Panc1 (cell line): ENCODE results near the gene BRCA2. TPM values are rescaled to one million over a fixed set of nuclear protein-coding genes. Genes with fewer than 3 reads are reported as not detected.

Source experiments
- ATAC-seq: fragments of 200-7000 bp; cut with Tn5 transposase; 2 replicates; pipeline ENCODE4 v1.9.1; 2020; ENCODE audit warnings: mild to moderate bottlenecking, moderate library complexity
- BruUV-seq: library from RNA; stranded (reverse); fragments of 400-500 nt; replicated peaks from 2 replicates; lab custom pipeline; 2021; lab: Mats Ljungman, UMichigan
- CTCF ChIA-PET: fragments of 300-600 bp; sonication (Branson Sonifier 250); formaldehyde crosslinking; loops from one replicate; lab custom pipeline; 2022; ENCODE audit warnings: antibody characterized with exemption; lab: Charles Lee
- POLR2A ChIA-PET: fragments of 300-600 bp; sonication (Branson Sonifier 250); formaldehyde crosslinking; loops from one replicate; lab custom pipeline; 2022; ENCODE audit warnings: antibody characterized with exemption; lab: Charles Lee
- DNase-seq: peaks from one replicate; pipeline ENCODE4 v3.0.0-alpha.2; 2010; ENCODE audit warnings: low read depth, low spot score
- H3K27ac ChIP-seq: 2 replicates; pipeline ENCODE4 v1.5.1; 2011; ENCODE audit warnings: mild to moderate bottlenecking, low read length, inconsistent platforms
- H3K27me3 ChIP-seq: fragments of 200-500 bp; sonication (Bioruptor generic); 2 replicates; pipeline ENCODE4 v1.6.0; 2014; ENCODE audit warnings: low read length, inconsistent platforms; ENCODE audit not compliant: control insufficient read depth, insufficient read depth
- H3K36me3 ChIP-seq: fragments of 200-500 bp; sonication (Bioruptor generic); 2 replicates; pipeline ENCODE4 v1.5.1; 2014; ENCODE audit warnings: inconsistent platforms, mild to moderate bottlenecking, low read length, moderate library complexity; ENCODE audit not compliant: control insufficient read depth, insufficient read depth
- H3K4me1 ChIP-seq: 2 replicates; pipeline ENCODE4 v1.5.1; 2011; ENCODE audit warnings: inconsistent platforms, mild to moderate bottlenecking, low read length, moderate library complexity; ENCODE audit not compliant: control insufficient read depth, insufficient read depth
- H3K4me3 ChIP-seq, 2 experiments: 2 replicates each; pipeline ENCODE4 v1.5.1; 2011 to 2012; ENCODE audit warnings: low read depth in 2 of 2, low read length in 2 of 2, mild to moderate bottlenecking in 2 of 2, inconsistent platforms in 1 of 2, moderate library complexity in 1 of 2
- H3K9me3 ChIP-seq: fragments of 200-500 bp; sonication (Bioruptor generic); 2 replicates; pipeline ENCODE4 v1.5.1; 2014; ENCODE audit warnings: low read depth, mild to moderate bottlenecking, inconsistent platforms, low read length, moderate library complexity; ENCODE audit not compliant: control insufficient read depth, insufficient read depth
- CTCF ChIP-seq: fragments of 450-650 bp; IDR thresholded peaks from 2 replicates; pipeline ENCODE4 v1.5.1; 2017; ENCODE audit warnings: mild to moderate bottlenecking
- POLR2AphosphoS5 ChIP-seq: IDR thresholded peaks from 2 replicates; pipeline ENCODE4 v1.6.1; 2012; ENCODE audit warnings: mild to moderate bottlenecking, low read depth, low read length, moderate library complexity
- REST ChIP-seq, 2 experiments: IDR thresholded peaks; 2 replicates each; pipeline ENCODE4 v1.6.1; 2011 to 2012; ENCODE audit warnings: low read depth in 2 of 2, control low read depth in 1 of 2, low read length in 1 of 2, mild to moderate bottlenecking in 1 of 2, moderate library complexity in 1 of 2; ENCODE audit not compliant: insufficient read depth in 1 of 2
- SIN3A ChIP-seq: IDR thresholded peaks from 2 replicates; pipeline ENCODE4 v1.6.1; 2012; ENCODE audit warnings: low read depth, mild to moderate bottlenecking, low read length, moderate library complexity, borderline replicate concordance; ENCODE audit not compliant: insufficient read depth
- TCF7L2 ChIP-seq: IDR thresholded peaks from 2 replicates; pipeline ENCODE4 v1.6.1; 2011; ENCODE audit warnings: mild to moderate bottlenecking, low read depth, low read length, inconsistent platforms
- in situ Hi-C: cut with HindIII; loops from 2 replicates; pipeline ENCODE4 v1.10.0; 2016; ENCODE audit warnings: low sequenced_read_pairs, low pct_unique_long_range_greater_than_20kb
- intact Hi-C: fragments of 100-400 bp; cut with micrococcal nuclease; formaldehyde crosslinking; loops from one replicate; pipeline ENCODE4 v1.10.0; 2022; ENCODE audit not compliant: unreplicated experiment
- total RNA-seq: library from RNA; stranded (reverse); gene quantifications from one replicate; pipeline ENCODE4 v1.2.1, GENCODE V29; 2021; ENCODE audit not compliant: unreplicated experiment

The BRCA2 gene
- total RNA-seq, 1 experiment from 2014 or later: 8.4 TPM

- TF ChIP-seq SIN3A (no peak), POLR2AphosphoS5 (no peak), CTCF (no peak), TCF7L2 (no peak), REST (IDR thresholded peaks at IDR 0.05; ENCODE audit: insufficient read depth in 1 of 2, low read depth in 2 of 2, low read length in 1 of 2) (no peak)
- DNase-seq: no peak
- ChIA-PET CTCF (no interaction called here), POLR2A (interaction anchor here (0.6 to 0.7 kb wide), 2 partner anchors 340 to 1294 kb away, joined by 3 to 4 read pairs; no protein-coding TSS in a partner anchor)
- no peaks in the 10 kb centered on the region; the same call in 1 of the 2 replicates for H3K36me3 ChIP-seq
- intact Hi-C loops (loop anchor here (10.0 kb wide), 1 partner anchor 301 kb away; no protein-coding TSS in a partner anchor), in situ Hi-C loops (no loop called here)
- no peaks in the 10 kb centered on the region for H3K9me3 ChIP-seq
- ATAC-seq: peak; percentile 56
- H3K4me3 ChIP-seq: peak overlapping the region; percentile 73 to 90
- no TSS peak for BruUV-seq
- peak overlapping the region; percentile 89 for H3K27ac ChIP-seq
- no peaks in the 10 kb centered on the region for H3K27me3 ChIP-seq
- 0 out of 2 replicates have a peak, but pooled peaks cover 3% of the 10 kb centered on the region for H3K4me1 ChIP-seq
Measured at GRCh38 chr13:32316028-32316339, 676 bp downstream of the BRCA2 start.

DNA sequence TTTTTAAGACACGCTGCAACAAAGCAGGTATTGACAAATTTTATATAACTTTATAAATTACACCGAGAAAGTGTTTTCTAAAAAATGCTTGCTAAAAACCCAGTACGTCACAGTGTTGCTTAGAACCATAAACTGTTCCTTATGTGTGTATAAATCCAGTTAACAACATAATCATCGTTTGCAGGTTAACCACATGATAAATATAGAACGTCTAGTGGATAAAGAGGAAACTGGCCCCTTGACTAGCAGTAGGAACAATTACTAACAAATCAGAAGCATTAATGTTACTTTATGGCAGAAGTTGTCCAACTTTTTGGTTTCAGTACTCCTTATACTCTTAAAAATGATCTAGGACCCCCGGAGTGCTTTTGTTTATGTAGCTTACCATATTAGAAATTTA lies 1.2 kb downstream of the BRCA2 start:
- Histone ChIP-seq H3K4me3 (peak overlapping the region; percentile 73 to 90), H3K27me3 (no peaks in the 10 kb centered on the region), H3K9me3 (no peaks in the 10 kb centered on the region), H3K4me1 (0 out of 2 replicates have a peak, but pooled peaks cover 3% of the 10 kb centered on the region), H3K27ac (peak overlapping the region; percentile 89), H3K36me3 (no peaks in the 10 kb centered on the region; the same call in 1 of the 2 replicates)
- CTCF ChIA-PET: no interaction called here
- TSS peak; percentile 75 for BruUV-seq
- intact Hi-C loops: loop anchor here (10.0 kb wide), 1 partner anchor 302 kb away; no protein-coding TSS in a partner anchor
- ATAC-seq (no peak), DNase-seq (no peak)
- TF ChIP-seq POLR2AphosphoS5 (no peak), CTCF (no peak), REST (IDR thresholded peaks at IDR 0.05; ENCODE audit: insufficient read depth in 1 of 2, low read depth in 2 of 2, low read length in 1 of 2) (no peak), TCF7L2 (no peak), SIN3A (no peak)
- POLR2A ChIA-PET: no interaction called here
- in situ Hi-C loops: no loop called here
